ENCODE measurements around the gene AHI1.

Gene AHI1

GRCh38 chr6:135320721-135321621, 176.6 kb downstream of the AHI1 start:
- TF ChIP-seq, protein P1, sequence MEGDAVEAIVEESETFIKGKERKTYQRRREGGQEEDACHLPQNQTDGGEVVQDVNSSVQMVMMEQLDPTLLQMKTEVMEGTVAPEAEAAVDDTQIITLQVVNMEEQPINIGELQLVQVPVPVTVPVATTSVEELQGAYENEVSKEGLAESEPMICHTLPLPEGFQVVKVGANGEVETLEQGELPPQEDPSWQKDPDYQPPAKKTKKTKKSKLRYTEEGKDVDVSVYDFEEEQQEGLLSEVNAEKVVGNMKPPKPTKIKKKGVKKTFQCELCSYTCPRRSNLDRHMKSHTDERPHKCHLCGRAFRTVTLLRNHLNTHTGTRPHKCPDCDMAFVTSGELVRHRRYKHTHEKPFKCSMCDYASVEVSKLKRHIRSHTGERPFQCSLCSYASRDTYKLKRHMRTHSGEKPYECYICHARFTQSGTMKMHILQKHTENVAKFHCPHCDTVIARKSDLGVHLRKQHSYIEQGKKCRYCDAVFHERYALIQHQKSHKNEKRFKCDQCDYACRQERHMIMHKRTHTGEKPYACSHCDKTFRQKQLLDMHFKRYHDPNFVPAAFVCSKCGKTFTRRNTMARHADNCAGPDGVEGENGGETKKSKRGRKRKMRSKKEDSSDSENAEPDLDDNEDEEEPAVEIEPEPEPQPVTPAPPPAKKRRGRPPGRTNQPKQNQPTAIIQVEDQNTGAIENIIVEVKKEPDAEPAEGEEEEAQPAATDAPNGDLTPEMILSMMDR (IDR thresholded peaks at IDR 0.05), result no peak

DNA sequence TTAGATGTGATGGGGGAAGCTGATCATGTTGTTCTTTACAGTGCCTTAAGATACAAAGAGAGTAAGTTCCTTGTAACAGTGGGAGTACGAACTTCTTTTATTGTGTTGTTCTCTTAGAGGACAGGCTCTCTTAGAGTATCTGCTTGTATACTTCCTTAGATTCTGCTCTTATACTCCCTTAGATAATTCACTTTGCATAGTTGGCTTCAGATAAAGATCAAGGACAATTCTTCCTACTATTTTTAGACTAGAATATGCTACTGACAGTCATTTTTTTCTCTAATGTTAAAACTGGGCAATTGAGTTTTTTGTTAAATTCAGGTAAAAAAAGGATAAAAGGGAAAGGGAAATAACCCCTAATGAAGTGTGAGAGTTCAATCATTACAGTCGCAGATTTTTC, 177.7 kb downstream of the AHI1 start:
- TF ChIP-seq, protein P1 (IDR thresholded peaks at IDR 0.05), result no peak

DNA sequence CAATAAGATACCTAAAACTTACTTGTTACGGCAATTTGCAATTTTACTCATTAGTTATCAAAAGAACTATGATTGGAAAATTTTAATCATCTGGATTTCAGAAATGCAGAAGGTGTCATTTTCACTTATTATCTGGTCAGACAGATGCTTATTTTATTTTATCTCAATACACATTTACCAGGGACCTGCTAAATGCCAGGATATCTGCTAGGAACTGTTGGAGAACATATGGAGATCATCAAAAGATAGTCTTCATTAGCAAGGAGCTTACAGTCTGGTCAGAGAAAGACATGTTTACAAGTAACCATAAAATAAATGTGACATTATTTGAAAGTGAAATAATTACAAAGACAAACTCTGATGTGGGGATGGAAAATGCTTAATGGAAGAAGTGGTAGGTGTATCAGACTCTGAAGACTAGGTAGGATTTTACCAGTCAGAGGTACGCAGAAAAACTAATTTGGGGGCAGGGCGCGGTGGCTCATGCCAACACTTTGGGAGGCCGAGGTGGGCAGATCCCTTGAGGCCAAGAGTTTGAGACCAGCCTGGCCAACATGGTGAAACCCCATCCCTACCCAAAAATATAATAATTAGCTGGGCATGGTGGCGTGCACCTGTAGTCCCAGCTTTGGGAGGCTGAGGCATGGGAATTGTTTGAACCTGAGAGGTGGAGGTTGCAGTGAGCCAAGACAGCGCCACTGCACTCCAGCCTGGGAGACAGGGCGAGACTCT, 178.6 kb downstream of the AHI1 start:
- TF ChIP-seq, protein P1 (IDR thresholded peaks at IDR 0.05), result no peak

DNA sequence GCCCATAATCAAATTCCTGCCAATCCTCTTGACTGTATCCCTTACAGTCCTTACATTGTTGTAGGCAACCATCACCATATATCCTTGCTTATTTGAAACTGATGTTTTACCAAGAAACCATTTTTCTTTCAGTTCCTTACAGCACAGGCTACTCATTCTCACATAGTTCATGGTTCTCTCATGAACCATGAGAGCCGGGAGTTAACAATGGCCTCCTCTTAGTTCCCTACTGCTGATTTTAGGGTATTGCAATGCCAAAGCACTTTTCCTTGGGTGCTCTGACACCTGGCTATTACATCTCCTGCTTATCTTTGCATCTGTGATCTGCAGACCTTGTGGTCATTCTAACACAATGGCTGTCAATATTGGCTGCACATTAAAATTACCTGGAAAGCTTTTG, 183.0 kb downstream of the AHI1 start:
- TF ChIP-seq, protein P1 (IDR thresholded peaks at IDR 0.05), result no peak

DNA sequence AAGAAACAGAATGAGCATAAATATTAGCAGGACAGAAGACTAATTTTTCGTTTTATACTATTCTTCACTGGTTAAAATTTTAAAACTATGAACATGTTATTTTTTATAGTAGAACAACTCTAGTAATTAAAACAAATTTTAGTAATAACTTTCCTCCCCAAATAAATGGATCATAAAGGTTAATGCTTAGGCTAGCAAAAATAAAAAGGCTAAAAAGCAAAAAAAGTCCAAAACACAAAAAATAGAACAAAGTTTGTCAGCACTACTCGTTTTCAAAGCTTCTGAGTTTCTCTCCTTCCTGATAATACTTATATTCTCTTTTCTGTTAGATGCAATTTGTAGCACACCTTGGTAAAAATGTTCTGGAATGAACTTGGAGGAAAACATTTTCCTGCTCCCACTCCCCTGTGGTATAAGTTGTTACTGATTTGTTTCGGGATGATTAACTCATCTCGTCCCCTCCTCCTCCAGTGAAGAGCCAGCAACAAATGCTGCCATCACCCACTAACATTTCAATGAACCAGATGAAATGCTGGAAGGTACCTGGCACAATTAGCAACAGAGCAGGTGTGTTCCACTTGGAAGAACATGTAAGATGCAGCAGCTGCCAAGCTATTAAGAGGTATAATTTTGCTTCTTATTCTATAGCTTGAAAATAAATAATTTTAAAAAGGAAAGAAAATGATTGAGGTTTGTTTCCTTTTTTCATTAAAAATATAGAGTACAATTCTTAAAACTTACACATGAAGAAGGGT, 185.9 kb downstream of the AHI1 start:
- TF ChIP-seq, protein P1 (IDR thresholded peaks at IDR 0.05), result no peak

DNA sequence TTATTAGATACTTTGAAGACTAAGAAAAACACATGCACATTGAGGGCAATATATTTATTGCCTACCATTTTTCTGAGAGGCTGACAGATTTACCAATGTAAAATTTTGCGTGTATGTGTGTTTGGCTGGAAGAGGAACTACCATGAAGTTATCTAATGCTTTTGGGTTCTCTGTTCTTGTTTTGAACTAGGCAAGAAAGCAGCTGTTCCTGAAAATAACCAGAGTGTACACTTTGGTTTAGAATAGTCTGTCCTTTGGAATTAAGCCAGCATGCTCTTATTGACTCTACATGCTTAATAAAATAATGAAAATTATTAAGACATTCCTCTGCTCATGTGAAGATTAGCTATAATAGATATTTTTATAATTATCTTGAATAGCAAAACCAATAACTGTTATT, 187.2 kb downstream of the AHI1 start:
- TF ChIP-seq, protein P1 (IDR thresholded peaks at IDR 0.05), result no peak

DNA sequence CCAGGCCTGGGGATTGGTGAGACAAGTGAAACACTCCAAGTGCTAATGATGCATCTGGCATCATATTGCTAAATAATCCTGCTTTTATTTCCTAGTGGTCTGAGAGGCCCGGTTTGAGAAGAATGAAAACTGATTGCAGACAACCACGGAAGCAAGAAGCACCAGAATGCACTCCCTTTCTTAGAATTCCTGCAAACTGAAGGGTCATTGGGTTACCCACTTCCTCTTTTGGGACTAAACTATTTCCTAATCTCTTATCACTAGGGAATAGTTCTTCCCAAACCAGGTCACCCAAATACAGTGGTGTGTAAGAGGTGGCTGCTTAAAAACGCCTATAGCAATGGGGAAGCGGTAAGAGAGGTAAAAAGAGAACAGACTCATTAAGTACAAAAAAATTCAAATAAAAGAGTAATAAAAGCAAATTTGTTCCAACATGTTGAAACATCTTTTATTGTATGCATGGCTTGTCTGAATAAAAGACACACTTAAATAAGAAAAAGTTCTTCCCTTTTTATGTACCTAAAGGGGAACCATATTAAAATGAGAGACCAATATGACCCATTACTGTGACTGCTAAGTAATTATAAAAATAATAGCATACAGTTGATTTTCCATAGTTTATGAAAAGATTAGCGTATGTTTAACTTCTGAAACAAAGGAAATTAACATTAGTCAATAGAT, 190.7 kb downstream of the AHI1 start:
- TF ChIP-seq, protein P1 (IDR thresholded peaks at IDR 0.05), result no peak

All from LNCAP (cell line).